IMR-90 (cell line): ENCODE results near the gene GNPTG. TPM values are rescaled to one million over a fixed set of nuclear protein-coding genes. Genes with fewer than 3 reads are reported as not detected.

Experiments used
- ATAC-seq: fragments of 200-7000 bp; cut with Tn5 transposase; 2 replicates; pipeline ENCODE4 v1.9.1; 2020; ENCODE audit warnings: low read depth, mild to moderate bottlenecking, moderate library complexity
- BruUV-seq: library from RNA; stranded (reverse); fragments of 400-500 nt; replicated peaks from 2 replicates; lab custom pipeline; 2021; lab: Mats Ljungman, UMichigan
- CTCF ChIA-PET: fragments of 300-600 bp; formaldehyde crosslinking; extraction: SDS; loops from one replicate; lab custom pipeline; 2021; ENCODE audit warnings: antibody characterized with exemption; lab: Yijun Ruan, JAX
- POLR2A ChIA-PET: fragments of 300-600 bp; sonication (Branson Sonifier 250); formaldehyde crosslinking; loops from one replicate; lab custom pipeline; 2022; ENCODE audit warnings: antibody characterized with exemption; ENCODE audit not compliant: unreplicated experiment; lab: Charles Lee
- DNase-seq: peaks from one replicate; pipeline ENCODE4 v3.0.0; 2013
- H2AFZ ChIP-seq: replicated peaks from 2 replicates; pipeline ENCODE3; 2013; ENCODE audit warnings: low read length, mild to moderate bottlenecking; ENCODE audit not compliant: poor library complexity
- H2AK5ac ChIP-seq: 2 replicates; pipeline ENCODE4 v1.6.1; 2013; ENCODE audit warnings: low read depth, low read length, inconsistent platforms
- H2AK9ac ChIP-seq: replicated peaks from 2 replicates; pipeline ENCODE3; 2013; ENCODE audit warnings: mild to moderate bottlenecking, low read depth, low read length, moderate library complexity; ENCODE audit not compliant: poor library complexity
- H2BK120ac ChIP-seq: 2 replicates; pipeline ENCODE4 v1.6.1; 2013; ENCODE audit warnings: low read depth, low read length, inconsistent platforms
- H2BK15ac ChIP-seq: 3 replicates; pipeline ENCODE4 v1.6.1; 2013; ENCODE audit warnings: low read depth, low read length, inconsistent platforms
- H2BK20ac ChIP-seq: 2 replicates; pipeline ENCODE4 v1.6.1; 2013; ENCODE audit warnings: low read depth, mild to moderate bottlenecking, inconsistent platforms, low read length, moderate library complexity
- H2BK5ac ChIP-seq: 2 replicates; pipeline ENCODE4 v1.6.1; 2013; ENCODE audit warnings: mild to moderate bottlenecking, low read depth, low read length, inconsistent platforms; ENCODE audit not compliant: poor library complexity, severe bottlenecking
- H3K14ac ChIP-seq: replicated peaks from 2 replicates; pipeline ENCODE4 v1.6.1; 2013; ENCODE audit warnings: low read depth, low read length, inconsistent platforms
- H3K18ac ChIP-seq: 2 replicates; pipeline ENCODE4 v1.6.1; 2013; ENCODE audit warnings: low read depth, low read length, control low read depth
- H3K23ac ChIP-seq: 2 replicates; pipeline ENCODE4 v1.6.1; 2013; ENCODE audit warnings: low read depth, low read length, inconsistent platforms
- H3K27ac ChIP-seq: 2 replicates; pipeline ENCODE4 v1.5.1; 2013; ENCODE audit warnings: mild to moderate bottlenecking, control low read depth, low read length; ENCODE audit not compliant: insufficient read depth
- H3K27me3 ChIP-seq: 2 replicates; pipeline ENCODE4 v1.6.1; 2013; ENCODE audit warnings: low read length; ENCODE audit not compliant: control insufficient read depth, insufficient read depth
- H3K36me3 ChIP-seq: 2 replicates; pipeline ENCODE4 v1.6.1; 2013; ENCODE audit warnings: low read length, mixed read lengths; ENCODE audit not compliant: control insufficient read depth, insufficient read depth
- H3K4ac ChIP-seq: 2 replicates; pipeline ENCODE4 v1.6.1; 2013; ENCODE audit warnings: low read depth, low read length, inconsistent platforms
- H3K4me1 ChIP-seq: 2 replicates; pipeline ENCODE4 v1.6.1; 2013; ENCODE audit warnings: low read length, mixed read lengths; ENCODE audit not compliant: control insufficient read depth, insufficient read depth
- H3K4me2 ChIP-seq: 2 replicates; pipeline ENCODE4 v1.6.1; 2013; ENCODE audit warnings: low read depth, mild to moderate bottlenecking, control low read depth, low read length, moderate library complexity
- H3K4me3 ChIP-seq: 2 replicates; pipeline ENCODE4 v1.5.1; 2013; ENCODE audit warnings: low read depth, mild to moderate bottlenecking, control low read depth, low read length, moderate library complexity; ENCODE audit not compliant: insufficient read depth
- H3K56ac ChIP-seq: 2 replicates; pipeline ENCODE4 v1.6.1; 2013; ENCODE audit warnings: low read length, inconsistent platforms; ENCODE audit not compliant: insufficient read depth; ENCODE audit errors: extremely low read depth
- H3K79me1 ChIP-seq, 2 experiments: 2 replicates each; pipeline ENCODE4 v1.6.1; 2013; ENCODE audit warnings: low read length in 2 of 2, inconsistent platforms in 1 of 2, low read depth in 1 of 2
- H3K9ac ChIP-seq: 2 replicates; pipeline ENCODE4 v1.6.1; 2013; ENCODE audit warnings: low read depth, low read length, control low read depth
- H3K9me1 ChIP-seq: 2 replicates; pipeline ENCODE4 v1.6.1; 2013; ENCODE audit warnings: low read length, inconsistent platforms; ENCODE audit not compliant: insufficient read depth
- H3K9me3 ChIP-seq: 2 replicates; pipeline ENCODE4 v1.6.1; 2013; ENCODE audit warnings: low read length; ENCODE audit not compliant: control insufficient read depth, insufficient read depth
- H4K20me1 ChIP-seq: 2 replicates; pipeline ENCODE4 v1.6.1; 2013; ENCODE audit warnings: low read length, inconsistent platforms; ENCODE audit not compliant: insufficient read depth
- H4K5ac ChIP-seq: 2 replicates; pipeline ENCODE4 v1.6.1; 2013; ENCODE audit warnings: mild to moderate bottlenecking, low read depth, low read length, control low read depth
- H4K8ac ChIP-seq, 2 experiments: 2 replicates each; pipeline ENCODE4 v1.6.1; 2013; ENCODE audit warnings: low read depth in 2 of 2, low read length in 2 of 2, control low read depth in 1 of 2, inconsistent platforms in 1 of 2
- H4K91ac ChIP-seq: 2 replicates; pipeline ENCODE4 v1.6.1; 2013; ENCODE audit warnings: low read depth, low read length, inconsistent platforms; ENCODE audit not compliant: insufficient read depth
- BHLHE40 ChIP-seq: fragments of 150-350 bp; IDR thresholded peaks from 2 replicates; pipeline ENCODE4 v1.6.1; 2016; ENCODE audit warnings: mild to moderate bottlenecking, low read depth, low read length
- CEBPB ChIP-seq: IDR thresholded peaks from 2 replicates; pipeline ENCODE4 v1.6.1; 2012; ENCODE audit warnings: low read depth, low read length, improper control_type of control experiment
- CHD1 ChIP-seq: IDR thresholded peaks from 2 replicates; pipeline ENCODE4 v1.6.1; 2012; ENCODE audit warnings: low read depth, low read length, improper control_type of control experiment
- CTCF ChIP-seq: conservative IDR thresholded peaks from 2 replicates; pipeline ENCODE4 v1.5.1; 2012; ENCODE audit warnings: mild to moderate bottlenecking, low read depth, low read length, improper control_type of control experiment
- FOS ChIP-seq: fragments of 150-350 bp; IDR thresholded peaks from 2 replicates; pipeline ENCODE4 v1.6.1; 2016; ENCODE audit warnings: low read depth, low read length
- MAFK ChIP-seq: IDR thresholded peaks from 2 replicates; pipeline ENCODE4 v1.6.1; 2012; ENCODE audit warnings: low read depth, low read length, improper control_type of control experiment
- MAZ ChIP-seq: IDR thresholded peaks from 2 replicates; pipeline ENCODE4 v1.6.1; 2012; ENCODE audit warnings: low read depth, mild to moderate bottlenecking, low read length, improper control_type of control experiment, moderate library complexity, borderline replicate concordance
- MXI1 ChIP-seq: IDR thresholded peaks from 2 replicates; pipeline ENCODE4 v1.6.1; 2012; ENCODE audit warnings: low read depth, mild to moderate bottlenecking, low read length, moderate library complexity, borderline replicate concordance
- NFE2L2 ChIP-seq: fragments of 150-350 bp; IDR thresholded peaks from 2 replicates; pipeline ENCODE4 v1.6.1; 2016; ENCODE audit warnings: low read depth, mild to moderate bottlenecking, low read length
- POLR2A ChIP-seq: IDR thresholded peaks from 2 replicates; pipeline ENCODE4 v1.6.1; 2012; ENCODE audit warnings: mild to moderate bottlenecking, low read depth, low read length
- RAD21 ChIP-seq: IDR thresholded peaks from 2 replicates; pipeline ENCODE4 v1.6.1; 2012; ENCODE audit warnings: low read length, improper control_type of control experiment
- RCOR1 ChIP-seq: IDR thresholded peaks from 2 replicates; pipeline ENCODE4 v1.6.1; 2012; ENCODE audit warnings: mild to moderate bottlenecking, low read length, improper control_type of control experiment; ENCODE audit not compliant: insufficient replicate concordance
- RFX5 ChIP-seq: IDR thresholded peaks from 2 replicates; pipeline ENCODE4 v1.8.0; 2012; ENCODE audit warnings: low read depth, mild to moderate bottlenecking, low read length, moderate library complexity
- SMC3 ChIP-seq: fragments of 150-350 bp; IDR thresholded peaks from 2 replicates; pipeline ENCODE4 v1.6.1; 2016; ENCODE audit warnings: low read depth, mild to moderate bottlenecking, antibody characterized with exemption, low read length, moderate library complexity
- WGBS, 2 experiments: methylation state at CpG; one replicate each; pipeline versions ENCODE4 v1.1.5 to v1.1.7; 2013; ENCODE audit warnings: missing lambda C conversion rate in 2 of 2; ENCODE audit not compliant: insufficient read length in 1 of 2; ENCODE audit errors: extremely low coverage in 2 of 2; 5-methylcytosine and 5-hydroxymethylcytosine counted together
- dilution Hi-C: fragments of 300-500 bp; cut with HindIII; formaldehyde crosslinking; loops from one replicate; pipeline ENCODE4 v1.14.3; 2018; ENCODE audit warnings: low sequenced_read_pairs; ENCODE audit not compliant: unreplicated experiment
- in situ Hi-C: fragments of 300-500 bp; cut with MboI; formaldehyde crosslinking; loops from 3 replicates; pipeline ENCODE4 v1.14.3; 2019; ENCODE audit warnings: low sequenced_read_pairs, inconsistent platforms, mixed read lengths
- intact Hi-C: fragments of 100-400 bp; cut with micrococcal nuclease; formaldehyde crosslinking; loops from 2 replicates; pipeline ENCODE4 v1.10.0; 2022
- polyA plus RNA-seq, 3 experiments: library from polyadenylated mRNA; depleted of rRNA; stranded (reverse); fragments of >200 nt; gene quantifications; 2 replicates each; pipeline ENCODE4 v1.2.3, GENCODE V29; 2012; ENCODE audit warnings: low replicate concordance in 1 of 3
- total RNA-seq: library from RNA; depleted of rRNA; stranded (reverse); fragments of >200 nt; gene quantifications from 2 replicates; pipeline ENCODE4 v1.2.3, GENCODE V29; 2012
- TF ChIP-seq, protein P1 (sequence below): fragments of 150-350 bp; IDR thresholded peaks from 2 replicates; pipeline ENCODE4 v1.6.1; 2016; ENCODE audit warnings: low read depth, mild to moderate bottlenecking, low read length, moderate library complexity, borderline replicate concordance
- TF ChIP-seq, protein P2 (sequence below): fragments of 150-350 bp; IDR thresholded peaks from 2 replicates; pipeline ENCODE4 v1.6.1; 2017; ENCODE audit warnings: mild to moderate bottlenecking, antibody characterized with exemption, low read length, low read depth

The GNPTG gene
- total and polyA plus RNA-seq, 2 of the 4 experiments (the other 2 are of a cell fraction), result 14.9 to 70.8 TPM

DNA sequence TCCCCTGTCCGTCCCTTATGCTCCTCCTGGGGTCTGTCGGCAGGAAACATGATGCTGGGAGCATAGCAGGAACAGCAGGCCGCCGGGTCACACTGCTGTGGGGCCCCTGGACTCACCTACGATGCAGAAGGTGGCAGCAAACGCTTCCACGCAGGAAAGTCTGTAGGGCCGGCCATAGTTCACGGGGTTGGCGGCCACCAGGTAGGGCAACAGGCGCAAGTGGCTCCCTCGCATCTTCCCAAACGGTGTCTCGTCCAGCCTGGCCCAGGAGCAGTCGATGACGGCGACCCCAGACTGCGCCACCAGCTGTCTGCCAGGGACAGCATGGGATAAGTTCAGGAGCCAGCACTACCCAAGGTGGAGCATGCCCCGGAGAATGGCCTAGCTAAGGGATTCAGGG is 1.0 kb upstream of the GNPTG start:
- dilution Hi-C loops (no loop called here), in situ Hi-C loops (no loop called here), intact Hi-C loops (no loop called here)
- Histone ChIP-seq H3K4me1 (peaks cover 9% of the 10 kb centered on the region), H3K4me3 (peak overlapping the region; percentile 82), H3K27ac (peak overlapping the region; percentile 56; the same call in 1 of the 2 replicates), H2BK20ac (no peak overlapping the region), H3K9me1 (no peaks in the 10 kb centered on the region), H4K8ac (peak overlapping the region; percentile 57 to 79; a peak in 3 of 4 replicates), H2AK5ac (peak overlapping the region; percentile 91; the same call in 1 of the 2 replicates), H3K9ac (peak overlapping the region; percentile 93), H2BK120ac (no peak overlapping the region), H3K4ac (peak overlapping the region; percentile 80; the same call in 1 of the 2 replicates), H4K5ac (no peak overlapping the region; the same call in 1 of the 2 replicates), H2BK15ac (no peak overlapping the region), H3K18ac (no peak overlapping the region), H4K20me1 (peaks cover 15% of the 10 kb centered on the region), H4K91ac (no peak overlapping the region), H3K14ac (no peak overlapping the region), H3K27me3 (no peaks in the 10 kb centered on the region), H2BK5ac (no peak overlapping the region), H3K36me3 (peaks cover 25% of the 10 kb centered on the region), H3K56ac (0 out of 2 replicates have a peak overlapping the region, but pooled peaks have one; percentile 57), H3K79me1 (peaks cover 23 to 59% of the 10 kb centered on the region in 2 experiments), H2AFZ (peak overlapping the region; percentile 99), H3K9me3 (no peaks in the 10 kb centered on the region), H3K23ac (peak overlapping the region; percentile 82; the same call in 1 of the 2 replicates), H2AK9ac (peak overlapping the region; percentile 99), H3K4me2 (peak overlapping the region; percentile 99)
- POLR2A ChIA-PET, result no interaction called here
- WGBS, 2 experiments, result 87% methylated on average over 16 of the region's 19 CpGs; no CpG with 5 or more reads in 1 of the 2 experiments
- BruUV-seq, result no TSS peak
- no peak for DNase-seq
- TF ChIP-seq RFX5 (no peak), NFE2L2 (no peak), CHD1 (no peak), MAZ (no peak), RCOR1 (no peak), BHLHE40 (no peak), RAD21 (no peak), MXI1 (no peak), MAFK (no peak), CEBPB (no peak), SMC3 (no peak), FOS (no peak), CTCF (no peak), POLR2A (no peak)
- TF ChIP-seq, protein P1, sequence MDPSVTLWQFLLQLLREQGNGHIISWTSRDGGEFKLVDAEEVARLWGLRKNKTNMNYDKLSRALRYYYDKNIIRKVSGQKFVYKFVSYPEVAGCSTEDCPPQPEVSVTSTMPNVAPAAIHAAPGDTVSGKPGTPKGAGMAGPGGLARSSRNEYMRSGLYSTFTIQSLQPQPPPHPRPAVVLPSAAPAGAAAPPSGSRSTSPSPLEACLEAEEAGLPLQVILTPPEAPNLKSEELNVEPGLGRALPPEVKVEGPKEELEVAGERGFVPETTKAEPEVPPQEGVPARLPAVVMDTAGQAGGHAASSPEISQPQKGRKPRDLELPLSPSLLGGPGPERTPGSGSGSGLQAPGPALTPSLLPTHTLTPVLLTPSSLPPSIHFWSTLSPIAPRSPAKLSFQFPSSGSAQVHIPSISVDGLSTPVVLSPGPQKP, result no peak
- TF ChIP-seq, protein P2, sequence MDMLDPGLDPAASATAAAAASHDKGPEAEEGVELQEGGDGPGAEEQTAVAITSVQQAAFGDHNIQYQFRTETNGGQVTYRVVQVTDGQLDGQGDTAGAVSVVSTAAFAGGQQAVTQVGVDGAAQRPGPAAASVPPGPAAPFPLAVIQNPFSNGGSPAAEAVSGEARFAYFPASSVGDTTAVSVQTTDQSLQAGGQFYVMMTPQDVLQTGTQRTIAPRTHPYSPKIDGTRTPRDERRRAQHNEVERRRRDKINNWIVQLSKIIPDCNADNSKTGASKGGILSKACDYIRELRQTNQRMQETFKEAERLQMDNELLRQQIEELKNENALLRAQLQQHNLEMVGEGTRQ, result no peak
- no peak for ATAC-seq
- CTCF ChIA-PET, result no interaction called here
